CD4-positive, alpha-beta T cell treated with Interleukin-12 subunit alpha and Interleukin-12 subunit beta, for 1 hour (primary cell): ENCODE measurements around the gene RAB34.

Experiments used
- DNase-seq: peaks from one replicate; pipeline ENCODE4 v3.0.0-alpha.2; 2020

The RAB34 gene

DNA sequence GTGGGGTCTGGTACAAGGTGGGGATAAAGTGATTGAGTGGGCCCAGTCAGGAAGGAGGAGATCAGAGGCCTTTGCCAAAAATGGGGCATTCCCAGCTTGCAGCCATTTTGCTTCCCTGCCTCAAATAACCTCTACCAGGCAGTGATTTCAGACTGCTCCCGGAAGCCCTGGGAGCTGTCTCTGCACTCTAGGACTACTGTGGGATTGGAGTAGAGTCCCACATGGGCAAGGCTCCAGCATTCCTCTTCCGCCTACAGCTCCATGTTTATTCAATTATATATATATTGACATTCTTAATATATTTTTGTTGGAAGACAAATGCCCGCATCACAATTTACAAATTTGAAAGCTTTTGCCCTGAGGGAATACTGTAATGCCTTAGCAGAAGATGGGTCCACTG is 42.2 kb downstream of the RAB34 start:
- no peak for DNase-seq

DNA sequence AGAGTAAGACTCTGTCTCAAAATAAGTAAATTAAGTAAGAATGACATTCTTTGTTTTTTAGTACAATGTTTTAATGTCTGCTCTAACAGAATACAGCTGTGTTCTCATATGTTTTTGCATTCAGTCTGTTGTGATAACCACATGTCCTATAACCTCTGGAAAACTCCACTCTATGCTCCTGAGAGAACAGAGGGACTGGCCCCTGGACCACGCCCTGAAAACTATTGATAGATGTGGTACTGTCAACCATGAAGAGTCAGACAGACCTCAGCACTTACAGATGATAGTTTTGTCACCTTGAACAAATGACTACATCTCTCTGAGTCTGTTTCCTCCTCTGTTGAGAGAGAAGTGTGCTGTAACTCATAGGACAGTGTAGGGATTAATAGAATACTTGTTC is 47.8 kb downstream of the RAB34 start:
- no peak for DNase-seq

DNA sequence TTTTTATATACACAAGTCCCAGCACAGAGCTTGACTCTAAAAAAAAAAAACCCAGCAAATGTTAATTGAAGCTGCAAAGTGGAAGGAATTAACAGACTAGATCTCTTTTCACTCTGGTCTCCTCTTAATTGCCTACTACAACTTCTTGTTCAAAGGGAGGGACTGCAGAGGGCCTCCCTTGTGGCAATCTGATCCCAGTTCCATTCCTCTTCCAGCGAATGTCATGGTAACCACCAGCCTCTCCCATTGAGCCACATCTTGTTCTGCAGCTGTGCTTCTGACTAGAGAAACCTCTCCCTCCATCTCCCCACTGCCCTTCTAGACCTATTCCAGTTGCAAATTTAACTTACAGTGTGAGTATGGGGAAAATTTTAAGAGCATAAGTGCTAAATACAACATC is 49.8 kb downstream of the RAB34 start:
- DNase-seq: no peak

DNA sequence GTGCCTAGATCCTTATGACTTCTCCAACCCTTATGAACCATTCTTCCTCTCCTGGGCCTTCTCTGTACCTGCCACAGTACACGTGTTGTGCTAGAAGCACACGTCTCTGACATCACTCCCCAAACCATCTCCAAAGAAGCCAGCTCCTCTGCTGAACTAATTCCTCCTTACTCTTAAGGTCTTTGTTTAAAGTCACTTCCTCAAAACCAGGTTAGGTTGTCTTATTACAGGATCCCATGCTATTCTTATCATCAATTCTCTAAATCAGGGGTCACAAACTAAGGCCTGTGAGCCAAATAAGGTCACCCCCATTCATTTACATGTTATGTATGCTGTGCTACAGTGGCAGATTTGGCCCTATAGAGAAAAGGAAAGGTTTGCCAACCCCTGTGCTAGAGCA is 51.7 kb downstream of the RAB34 start:
- DNase-seq: no peak
